GM19467 (cell line): ENCODE results near the gene PRDX3.

Experiments used
- ATAC-seq: cut with Tn5 transposase; IDR thresholded peaks from one replicate; pipeline ENCODE4 v1.9.1; 2021; ENCODE audit warnings: mild to moderate bottlenecking, moderate library complexity; ENCODE audit not compliant: unreplicated experiment

Gene PRDX3

GRCh38 chr10:119131512-119132240 lies 46.9 kb downstream of the PRDX3 start:
- no peak for ATAC-seq

- no peak for ATAC-seq
Observed at GRCh38 chr10:119129721-119130120, 48.9 kb downstream of the PRDX3 start.

GRCh38 chr10:119125942-119126341 lies 52.7 kb downstream of the PRDX3 start:
- no peak for ATAC-seq

GRCh38 chr10:119120875-119121274 lies 57.7 kb downstream of the PRDX3 start:
- ATAC-seq = no peak

- ATAC-seq = peak; percentile 89
Observed at GRCh38 chr10:119120413-119120867, 58.2 kb downstream of the PRDX3 start.

GRCh38 chr10:119119400-119119799 lies 59.2 kb downstream of the PRDX3 start:
- ATAC-seq = no peak

GRCh38 chr10:119118231-119118630 lies 60.4 kb downstream of the PRDX3 start:
- ATAC-seq = no peak
